HEK293 (cell line): Measurements from ENCODE around the gene ZNF625.
A peak's percentile ranks its signal among the peaks of the same experiment; 100 is the strongest.

Experiments used
- CTCF ChIA-PET: fragments of 350-600 bp; formaldehyde crosslinking; extraction: SDS; loops from one replicate; lab custom pipeline; 2021; ENCODE audit warnings: antibody characterized with exemption; lab: Yijun Ruan, JAX
- POLR2A ChIA-PET: fragments of 300-600 bp; formaldehyde crosslinking; extraction: SDS; loops from one replicate; lab custom pipeline; 2020; ENCODE audit warnings: antibody characterized with exemption, inconsistent platforms; lab: Yijun Ruan, JAX
- H3K27ac ChIP-seq: fragments of 200-500 bp; sonication (Bioruptor generic); 2 replicates; pipeline ENCODE4 v1.5.1; 2014; ENCODE audit warnings: low read depth, low read length, control low read depth, inconsistent platforms; ENCODE audit errors: extremely low read depth
- H3K36me3 ChIP-seq, 2 experiments: fragments of 200-500 bp in 1 of 2; sonication (Bioruptor generic) in 1 of 2; 1 replicate in 1 of 2; 2 replicates in 1 of 2; pipeline ENCODE4 v1.5.1; 2014 to 2017; ENCODE audit warnings: inconsistent platforms in 2 of 2, low read length in 2 of 2; ENCODE audit not compliant: control insufficient read depth in 2 of 2, insufficient read depth in 1 of 2
- H3K4me1 ChIP-seq: fragments of 200-500 bp; sonication (Bioruptor generic); 2 replicates; pipeline ENCODE4 v1.5.1; 2014; ENCODE audit warnings: mild to moderate bottlenecking, low read length, inconsistent platforms; ENCODE audit not compliant: control insufficient read depth, insufficient read depth
- H3K4me3 ChIP-seq: 2 replicates; pipeline ENCODE4 v1.5.1; 2011; ENCODE audit warnings: low read depth, mild to moderate bottlenecking, control low read depth, low read length, moderate library complexity
- H3K9me3 ChIP-seq: fragments of 200-500 bp; sonication (Bioruptor generic); 2 replicates; pipeline ENCODE4 v1.5.1; 2014; ENCODE audit warnings: low read depth, low read length, inconsistent platforms; ENCODE audit not compliant: control insufficient read depth, insufficient read depth
- KLF1 ChIP-seq: fragments of 450-650 bp; formaldehyde crosslinking; IDR thresholded peaks from 2 replicates; pipeline ENCODE4 v1.5.1; 2016; ENCODE audit warnings: missing biosample characterization, missing genetic modification characterization
- KLF7 ChIP-seq: fragments of 450-650 bp; formaldehyde crosslinking; IDR thresholded peaks from 2 replicates; pipeline ENCODE4 v1.5.1; 2016; ENCODE audit warnings: missing biosample characterization, missing genetic modification characterization, borderline replicate concordance
- TRIM28 ChIP-seq: IDR thresholded peaks from 2 replicates; pipeline ENCODE4 v1.6.1; 2011; ENCODE audit warnings: low read length, control low read depth, borderline replicate concordance
- WT1 ChIP-seq: fragments of 450-650 bp; formaldehyde crosslinking; IDR thresholded peaks from 2 replicates; pipeline ENCODE4 v1.5.1; 2016; ENCODE audit warnings: missing biosample characterization, missing genetic modification characterization
- YY1 ChIP-seq: fragments of 450-650 bp; formaldehyde crosslinking; IDR thresholded peaks from 2 replicates; pipeline ENCODE4 v1.5.1; 2018; ENCODE audit warnings: missing biosample characterization, missing genetic modification characterization
- ZBTB6 ChIP-seq: fragments of 450-650 bp; formaldehyde crosslinking; IDR thresholded peaks from 2 replicates; pipeline ENCODE4 v1.5.1; 2017; ENCODE audit warnings: missing biosample characterization, missing genetic modification characterization
- ZBTB8A ChIP-seq: fragments of 450-650 bp; formaldehyde crosslinking; IDR thresholded peaks from 2 replicates; pipeline ENCODE4 v1.5.1; 2016; ENCODE audit warnings: missing biosample characterization, missing genetic modification characterization
- ZFP3 ChIP-seq: fragments of 450-650 bp; formaldehyde crosslinking; IDR thresholded peaks from 2 replicates; pipeline ENCODE4 v1.5.1; 2016; ENCODE audit warnings: low read depth, missing biosample characterization, missing genetic modification characterization
- ZNF19 ChIP-seq: fragments of 450-650 bp; formaldehyde crosslinking; IDR thresholded peaks from 2 replicates; pipeline ENCODE4; 2016; ENCODE audit warnings: missing biosample characterization, missing genetic modification characterization, low read depth
- ZNF302 ChIP-seq: fragments of 450-650 bp; formaldehyde crosslinking; IDR thresholded peaks from 2 replicates; pipeline ENCODE4 v1.5.1; 2016; ENCODE audit warnings: missing biosample characterization, missing genetic modification characterization, low read depth
- ZNF350 ChIP-seq: fragments of 450-650 bp; formaldehyde crosslinking; IDR thresholded peaks from 2 replicates; pipeline ENCODE4 v1.5.0; 2017; ENCODE audit warnings: missing biosample characterization, mild to moderate bottlenecking, missing genetic modification characterization
- ZNF37A ChIP-seq: fragments of 450-650 bp; IDR thresholded peaks from 2 replicates; pipeline ENCODE4 v1.5.1; 2018; ENCODE audit warnings: missing biosample characterization, missing genetic modification characterization
- ZNF48 ChIP-seq: fragments of 450-650 bp; formaldehyde crosslinking; IDR thresholded peaks from 2 replicates; pipeline ENCODE4 v1.5.1; 2016; ENCODE audit warnings: missing biosample characterization, missing genetic modification characterization
- ZNF510 ChIP-seq: fragments of 450-650 bp; formaldehyde crosslinking; IDR thresholded peaks from 2 replicates; pipeline ENCODE4 v1.5.1; 2018; ENCODE audit warnings: mild to moderate bottlenecking, missing genetic modification characterization, missing biosample characterization; ENCODE audit not compliant: insufficient replicate concordance
- ZNF660 ChIP-seq: fragments of 450-650 bp; IDR thresholded peaks from 2 replicates; pipeline ENCODE4 v1.5.1; 2018; ENCODE audit warnings: missing biosample characterization, mild to moderate bottlenecking, missing genetic modification characterization
- ZNF670 ChIP-seq: fragments of 450-650 bp; formaldehyde crosslinking; IDR thresholded peaks from 2 replicates; pipeline ENCODE4 v1.5.1; 2016; ENCODE audit warnings: missing biosample characterization, missing genetic modification characterization, low read depth
- ZNF777 ChIP-seq: fragments of 450-650 bp; formaldehyde crosslinking; IDR thresholded peaks from 2 replicates; pipeline ENCODE4 v1.5.1; 2017; ENCODE audit warnings: missing biosample characterization, missing genetic modification characterization, borderline replicate concordance
- ZNF791 ChIP-seq: fragments of 450-650 bp; formaldehyde crosslinking; IDR thresholded peaks from 2 replicates; pipeline ENCODE4 v1.5.1; 2016; ENCODE audit warnings: missing biosample characterization, missing genetic modification characterization
- ZNF792 ChIP-seq: fragments of 450-650 bp; formaldehyde crosslinking; IDR thresholded peaks from 2 replicates; pipeline ENCODE4 v1.5.1; 2016; ENCODE audit warnings: missing biosample characterization, missing genetic modification characterization
- TF ChIP-seq, protein P1 (sequence below): fragments of 450-650 bp; formaldehyde crosslinking; IDR thresholded peaks from 2 replicates; pipeline ENCODE4 v1.5.1; 2016; ENCODE audit warnings: missing biosample characterization, missing genetic modification characterization
- TF ChIP-seq, protein P2 (sequence below): fragments of 450-650 bp; formaldehyde crosslinking; IDR thresholded peaks from 2 replicates; pipeline ENCODE4; 2016; ENCODE audit warnings: missing biosample characterization, missing genetic modification characterization
- TF ChIP-seq, protein P3 (sequence below): fragments of 450-650 bp; formaldehyde crosslinking; IDR thresholded peaks from 2 replicates; pipeline ENCODE4 v1.5.0; 2017; ENCODE audit warnings: missing biosample characterization, missing genetic modification characterization, borderline replicate concordance
- TF ChIP-seq, protein P4 (sequence below): fragments of 450-650 bp; formaldehyde crosslinking; IDR thresholded peaks from 2 replicates; pipeline ENCODE4 v1.5.1; 2017; ENCODE audit warnings: missing biosample characterization, missing genetic modification characterization
- TF ChIP-seq, protein P5 (sequence below): fragments of 450-650 bp; formaldehyde crosslinking; IDR thresholded peaks from 2 replicates; pipeline ENCODE4 v1.5.1; 2016; ENCODE audit warnings: missing biosample characterization, missing genetic modification characterization, borderline replicate concordance

Gene ZNF625

GRCh38 chr19:12145348-12145747 is 11.2 kb downstream of the ZNF625 start (continued):
- TF ChIP-seq ZNF37A (tag by site-specific recombination): no peak
- TF ChIP-seq, protein P1, sequence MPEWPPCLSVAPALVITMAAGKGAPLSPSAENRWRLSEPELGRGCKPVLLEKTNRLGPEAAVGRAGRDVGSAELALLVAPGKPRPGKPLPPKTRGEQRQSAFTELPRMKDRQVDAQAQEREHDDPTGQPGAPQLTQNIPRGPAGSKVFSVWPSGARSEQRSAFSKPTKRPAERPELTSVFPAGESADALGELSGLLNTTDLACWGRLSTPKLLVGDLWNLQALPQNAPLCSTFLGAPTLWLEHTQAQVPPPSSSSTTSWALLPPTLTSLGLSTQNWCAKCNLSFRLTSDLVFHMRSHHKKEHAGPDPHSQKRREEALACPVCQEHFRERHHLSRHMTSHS (tag by site-specific recombination): no peak
- no peak for TF ChIP-seq ZBTB8A (tag by site-specific recombination)
- TF ChIP-seq ZNF19 (tag by site-specific recombination): no peak
- TF ChIP-seq TRIM28: peak; percentile 90; the same call in 1 of the 2 replicates
- no peak for TF ChIP-seq ZNF791 (tag by site-specific recombination)
- TF ChIP-seq, protein P2, sequence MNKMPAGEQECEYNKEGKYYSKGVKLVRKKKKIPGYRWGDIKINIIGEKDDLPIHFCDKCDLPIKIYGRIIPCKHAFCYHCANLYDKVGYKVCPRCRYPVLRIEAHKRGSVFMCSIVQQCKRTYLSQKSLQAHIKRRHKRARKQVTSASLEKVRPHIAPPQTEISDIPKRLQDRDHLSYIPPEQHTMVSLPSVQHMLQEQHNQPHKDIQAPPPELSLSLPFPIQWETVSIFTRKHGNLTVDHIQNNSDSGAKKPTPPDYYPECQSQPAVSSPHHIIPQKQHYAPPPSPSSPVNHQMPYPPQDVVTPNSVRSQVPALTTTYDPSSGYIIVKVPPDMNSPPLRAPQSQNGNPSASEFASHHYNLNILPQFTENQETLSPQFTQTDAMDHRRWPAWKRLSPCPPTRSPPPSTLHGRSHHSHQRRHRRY (tag by site-specific recombination): no peak

- TF ChIP-seq YY1 (tag by site-specific recombination) (no peak), ZNF660 (tag by site-specific recombination) (no peak), ZNF302 (tag by site-specific recombination) (no peak), ZNF670 (no peak), ZNF777 (no peak), KLF7 (tag by site-specific recombination) (no peak), KLF1 (tag by site-specific recombination) (no peak), WT1 (tag by site-specific recombination) (no peak), ZNF48 (no peak), ZNF510 (no peak), ZNF792 (no peak), ZNF350 (tag by site-specific recombination) (no peak), ZBTB6 (no peak), ZFP3 (tag by site-specific recombination) (no peak)
- TF ChIP-seq, protein P3, sequence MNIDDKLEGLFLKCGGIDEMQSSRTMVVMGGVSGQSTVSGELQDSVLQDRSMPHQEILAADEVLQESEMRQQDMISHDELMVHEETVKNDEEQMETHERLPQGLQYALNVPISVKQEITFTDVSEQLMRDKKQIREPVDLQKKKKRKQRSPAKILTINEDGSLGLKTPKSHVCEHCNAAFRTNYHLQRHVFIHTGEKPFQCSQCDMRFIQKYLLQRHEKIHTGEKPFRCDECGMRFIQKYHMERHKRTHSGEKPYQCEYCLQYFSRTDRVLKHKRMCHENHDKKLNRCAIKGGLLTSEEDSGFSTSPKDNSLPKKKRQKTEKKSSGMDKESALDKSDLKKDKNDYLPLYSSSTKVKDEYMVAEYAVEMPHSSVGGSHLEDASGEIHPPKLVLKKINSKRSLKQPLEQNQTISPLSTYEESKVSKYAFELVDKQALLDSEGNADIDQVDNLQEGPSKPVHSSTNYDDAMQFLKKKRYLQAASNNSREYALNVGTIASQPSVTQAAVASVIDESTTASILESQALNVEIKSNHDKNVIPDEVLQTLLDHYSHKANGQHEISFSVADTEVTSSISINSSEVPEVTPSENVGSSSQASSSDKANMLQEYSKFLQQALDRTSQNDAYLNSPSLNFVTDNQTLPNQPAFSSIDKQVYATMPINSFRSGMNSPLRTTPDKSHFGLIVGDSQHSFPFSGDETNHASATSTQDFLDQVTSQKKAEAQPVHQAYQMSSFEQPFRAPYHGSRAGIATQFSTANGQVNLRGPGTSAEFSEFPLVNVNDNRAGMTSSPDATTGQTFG (tag by site-specific recombination): no peak
- TF ChIP-seq, protein P4, sequence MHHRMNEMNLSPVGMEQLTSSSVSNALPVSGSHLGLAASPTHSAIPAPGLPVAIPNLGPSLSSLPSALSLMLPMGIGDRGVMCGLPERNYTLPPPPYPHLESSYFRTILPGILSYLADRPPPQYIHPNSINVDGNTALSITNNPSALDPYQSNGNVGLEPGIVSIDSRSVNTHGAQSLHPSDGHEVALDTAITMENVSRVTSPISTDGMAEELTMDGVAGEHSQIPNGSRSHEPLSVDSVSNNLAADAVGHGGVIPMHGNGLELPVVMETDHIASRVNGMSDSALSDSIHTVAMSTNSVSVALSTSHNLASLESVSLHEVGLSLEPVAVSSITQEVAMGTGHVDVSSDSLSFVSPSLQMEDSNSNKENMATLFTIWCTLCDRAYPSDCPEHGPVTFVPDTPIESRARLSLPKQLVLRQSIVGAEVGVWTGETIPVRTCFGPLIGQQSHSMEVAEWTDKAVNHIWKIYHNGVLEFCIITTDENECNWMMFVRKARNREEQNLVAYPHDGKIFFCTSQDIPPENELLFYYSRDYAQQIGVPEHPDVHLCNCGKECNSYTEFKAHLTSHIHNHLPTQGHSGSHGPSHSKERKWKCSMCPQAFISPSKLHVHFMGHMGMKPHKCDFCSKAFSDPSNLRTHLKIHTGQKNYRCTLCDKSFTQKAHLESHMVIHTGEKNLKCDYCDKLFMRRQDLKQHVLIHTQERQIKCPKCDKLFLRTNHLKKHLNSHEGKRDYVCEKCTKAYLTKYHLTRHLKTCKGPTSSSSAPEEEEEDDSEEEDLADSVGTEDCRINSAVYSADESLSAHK (tag by site-specific recombination): no peak
- TF ChIP-seq, protein P5, sequence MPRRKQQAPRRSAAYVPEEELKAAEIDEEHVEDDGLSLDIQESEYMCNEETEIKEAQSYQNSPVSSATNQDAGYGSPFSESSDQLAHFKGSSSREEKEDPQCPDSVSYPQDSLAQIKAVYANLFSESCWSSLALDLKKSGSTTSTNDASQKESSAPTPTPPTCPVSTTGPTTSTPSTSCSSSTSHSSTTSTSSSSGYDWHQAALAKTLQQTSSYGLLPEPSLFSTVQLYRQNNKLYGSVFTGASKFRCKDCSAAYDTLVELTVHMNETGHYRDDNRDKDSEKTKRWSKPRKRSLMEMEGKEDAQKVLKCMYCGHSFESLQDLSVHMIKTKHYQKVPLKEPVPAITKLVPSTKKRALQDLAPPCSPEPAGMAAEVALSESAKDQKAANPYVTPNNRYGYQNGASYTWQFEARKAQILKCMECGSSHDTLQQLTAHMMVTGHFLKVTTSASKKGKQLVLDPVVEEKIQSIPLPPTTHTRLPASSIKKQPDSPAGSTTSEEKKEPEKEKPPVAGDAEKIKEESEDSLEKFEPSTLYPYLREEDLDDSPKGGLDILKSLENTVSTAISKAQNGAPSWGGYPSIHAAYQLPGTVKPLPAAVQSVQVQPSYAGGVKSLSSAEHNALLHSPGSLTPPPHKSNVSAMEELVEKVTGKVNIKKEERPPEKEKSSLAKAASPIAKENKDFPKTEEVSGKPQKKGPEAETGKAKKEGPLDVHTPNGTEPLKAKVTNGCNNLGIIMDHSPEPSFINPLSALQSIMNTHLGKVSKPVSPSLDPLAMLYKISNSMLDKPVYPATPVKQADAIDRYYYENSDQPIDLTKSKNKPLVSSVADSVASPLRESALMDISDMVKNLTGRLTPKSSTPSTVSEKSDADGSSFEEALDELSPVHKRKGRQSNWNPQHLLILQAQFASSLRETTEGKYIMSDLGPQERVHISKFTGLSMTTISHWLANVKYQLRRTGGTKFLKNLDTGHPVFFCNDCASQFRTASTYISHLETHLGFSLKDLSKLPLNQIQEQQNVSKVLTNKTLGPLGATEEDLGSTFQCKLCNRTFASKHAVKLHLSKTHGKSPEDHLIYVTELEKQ (tag by site-specific recombination): no peak
- Histone ChIP-seq H3K4me1 (no peaks in the 10 kb centered on the region), H3K9me3 (no peaks in the 10 kb centered on the region), H3K36me3 (peaks cover 14 to 46% of the 10 kb centered on the region in 2 experiments; a peak in 2 of 3 replicates), H3K27ac (no peak overlapping the region), H3K4me3 (no peak overlapping the region)
- POLR2A ChIA-PET: interaction anchor here (1.4 kb wide), 1 partner anchor 9 kb away, joined by 3 read pairs; no protein-coding TSS in a partner anchor
- CTCF ChIA-PET: interaction anchor here (0.8 to 2.3 kb wide), 18 partner anchors 9 to 440 kb away, joined by 3 to 17 read pairs (median 4); partner anchors contain the start of genes ZNF136, ZNF491 and ZNF625
Measured at GRCh38 chr19:12141405-12141736, 15.2 kb downstream of the ZNF625 start.
